ENCODE data around the gene ATP2A2.

The ATP2A2 gene

DNA sequence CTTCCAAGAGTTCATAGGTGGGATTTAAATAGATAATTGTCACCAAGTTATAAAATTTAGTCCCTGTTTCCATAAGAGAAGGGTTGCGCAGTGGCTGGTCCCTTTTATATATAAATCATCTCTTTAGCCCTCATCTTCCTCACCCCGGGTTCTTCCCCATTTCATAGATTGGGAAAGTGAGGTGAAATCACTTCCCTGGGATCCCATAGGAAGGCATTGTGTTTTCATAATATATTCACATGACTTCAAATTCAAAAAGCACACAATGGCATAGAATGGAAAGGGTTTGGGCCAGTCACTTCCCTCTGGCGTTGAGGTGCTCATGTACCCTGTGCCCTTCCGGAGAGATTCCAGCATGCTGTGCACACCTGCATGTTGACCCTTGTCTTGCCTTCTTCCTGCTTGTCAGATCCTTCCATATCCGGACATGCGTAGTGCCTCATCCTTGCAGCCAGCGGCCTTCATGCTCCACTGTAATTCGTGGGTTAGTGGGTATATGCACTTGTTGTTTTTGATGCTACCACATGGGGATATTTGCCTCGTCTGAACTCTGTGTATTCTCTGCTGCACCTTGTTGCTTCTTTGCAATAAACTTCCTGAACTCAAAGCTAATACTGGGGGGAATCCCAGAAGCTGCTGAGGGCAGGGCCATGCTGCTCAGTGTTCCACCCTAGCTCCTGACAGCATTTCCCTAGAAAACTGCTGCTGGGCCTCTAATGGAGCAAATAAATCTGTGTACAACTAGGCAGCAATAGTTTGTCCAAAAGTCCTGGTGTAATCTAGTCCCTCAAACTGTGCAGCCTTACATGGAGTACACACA is 62.9 kb downstream of the ATP2A2 start:
- DNase-seq: no peak

DNA sequence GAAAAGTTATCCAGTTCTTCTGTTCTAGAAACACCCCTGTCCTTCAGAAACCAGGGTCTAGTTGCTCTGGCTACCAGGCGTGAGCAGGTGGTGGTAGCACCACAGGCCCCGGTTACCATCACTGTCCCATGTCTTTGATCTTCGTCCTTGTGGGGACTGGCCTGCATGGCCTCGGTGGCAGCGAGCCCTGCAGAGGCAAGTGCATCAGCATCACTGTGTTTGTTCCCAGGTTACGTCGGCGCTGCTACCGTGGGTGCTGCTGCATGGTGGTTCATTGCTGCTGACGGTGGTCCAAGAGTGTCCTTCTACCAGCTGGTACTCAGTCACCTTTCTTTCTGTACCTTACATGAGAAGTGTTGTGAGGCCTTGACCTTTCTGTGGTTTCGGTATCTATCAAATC is 63.6 kb downstream of the ATP2A2 start:
- DNase-seq: no peak

DNA sequence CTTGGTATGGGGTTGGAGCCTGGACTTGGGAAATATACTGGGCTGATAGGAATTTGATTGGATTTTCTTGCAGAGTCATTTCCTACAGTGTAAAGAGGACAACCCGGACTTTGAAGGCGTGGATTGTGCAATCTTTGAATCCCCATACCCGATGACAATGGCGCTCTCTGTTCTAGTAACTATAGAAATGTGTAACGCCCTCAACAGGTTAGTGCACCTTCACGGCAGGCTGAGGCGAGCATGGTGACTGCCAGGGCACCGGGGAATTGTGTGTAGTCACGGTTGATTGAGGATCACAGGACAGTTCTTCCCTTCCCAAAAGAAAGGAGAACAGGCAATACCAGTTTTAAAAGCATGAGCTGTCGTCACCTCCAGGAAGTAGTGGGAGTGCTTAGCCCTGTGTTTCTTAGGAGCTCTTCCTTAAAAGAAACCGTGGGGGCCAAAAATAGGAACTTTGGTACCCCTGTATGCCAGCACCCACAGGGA is 64.2 kb downstream of the ATP2A2 start:
- no peak for DNase-seq

DNA sequence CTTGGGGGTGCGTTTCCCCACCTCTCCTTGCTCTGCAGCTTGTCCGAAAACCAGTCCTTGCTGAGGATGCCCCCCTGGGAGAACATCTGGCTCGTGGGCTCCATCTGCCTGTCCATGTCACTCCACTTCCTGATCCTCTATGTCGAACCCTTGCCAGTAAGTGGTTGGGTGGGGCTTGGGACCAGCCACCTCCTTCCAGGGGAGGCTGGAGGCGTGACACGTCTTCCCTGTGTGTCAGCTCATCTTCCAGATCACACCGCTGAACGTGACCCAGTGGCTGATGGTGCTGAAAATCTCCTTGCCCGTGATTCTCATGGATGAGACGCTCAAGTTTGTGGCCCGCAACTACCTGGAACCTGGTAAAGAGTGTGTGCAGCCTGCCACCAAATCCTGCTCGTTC is 64.9 kb downstream of the ATP2A2 start:
- no peak for DNase-seq

DNA sequence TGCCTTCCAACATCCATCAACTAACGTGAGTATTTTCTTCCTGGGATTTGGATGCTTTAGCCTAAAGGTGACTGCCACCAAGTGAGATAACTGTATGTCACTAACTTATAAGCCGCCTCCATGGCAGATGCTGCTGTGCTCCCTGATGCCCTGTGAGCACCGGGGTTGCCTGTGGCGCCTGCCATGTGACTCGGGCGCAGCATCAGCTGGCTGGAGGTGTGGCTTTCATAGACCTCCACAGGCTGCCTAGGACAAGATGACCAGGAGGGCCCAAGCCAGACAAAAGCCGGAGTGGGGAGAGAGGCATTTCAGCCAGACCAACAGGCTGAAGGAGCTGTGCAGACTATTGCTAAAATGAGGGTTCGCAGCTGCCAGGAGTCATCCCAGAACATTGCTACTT is 66.7 kb downstream of the ATP2A2 start:
- no peak for DNase-seq

DNA sequence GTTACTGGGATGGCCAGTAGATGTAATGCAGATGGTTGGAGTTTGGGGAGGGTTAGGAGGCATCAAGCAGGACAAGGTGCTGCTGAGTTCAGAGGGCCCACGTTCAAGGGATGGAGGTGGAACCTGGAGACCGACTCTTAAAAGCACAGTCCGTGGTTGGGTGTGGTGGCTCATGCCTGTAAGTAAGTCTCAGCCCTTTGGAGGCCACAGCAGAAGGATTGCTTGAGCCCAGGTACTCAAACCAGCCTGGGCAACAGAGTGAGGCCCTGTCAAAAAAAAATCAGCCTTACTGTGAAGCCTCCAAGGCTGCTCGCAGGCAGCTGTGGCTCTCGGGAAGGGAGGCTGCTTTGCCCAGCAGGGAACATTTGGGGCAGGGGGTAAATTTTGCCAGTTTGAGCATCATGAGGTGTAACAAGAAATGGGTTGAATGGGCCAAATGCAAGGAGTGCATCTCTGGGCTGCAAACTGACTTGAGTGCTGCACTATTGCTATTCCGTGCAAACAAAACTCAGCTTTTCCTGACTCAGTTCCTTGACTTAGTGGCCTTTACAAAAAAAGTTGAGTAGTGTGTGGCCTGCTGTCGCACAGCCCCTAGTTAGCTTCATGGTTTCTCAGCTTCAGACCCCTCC is 67.5 kb downstream of the ATP2A2 start:
- DNase-seq: no peak

DNA sequence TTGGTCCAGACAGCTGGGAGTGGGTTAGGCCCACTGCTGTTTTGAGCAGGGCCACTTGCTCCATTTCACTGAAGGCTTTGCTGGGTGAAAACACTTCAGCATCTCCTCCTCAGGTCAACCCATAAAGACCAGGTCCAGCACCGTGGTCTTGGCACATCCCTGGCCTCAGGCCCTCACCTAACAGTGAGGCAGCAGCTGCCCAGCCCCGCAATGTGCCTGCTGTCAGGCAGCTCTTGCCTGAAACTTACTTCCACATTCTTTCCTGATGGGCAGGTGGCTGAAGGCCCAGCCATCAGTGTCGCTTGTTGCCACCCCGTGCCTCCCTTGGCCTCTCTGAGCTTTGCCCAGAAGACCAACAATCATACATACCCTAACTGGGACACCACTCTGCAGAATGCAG is 68.0 kb downstream of the ATP2A2 start:
- no peak for DNase-seq

DNA sequence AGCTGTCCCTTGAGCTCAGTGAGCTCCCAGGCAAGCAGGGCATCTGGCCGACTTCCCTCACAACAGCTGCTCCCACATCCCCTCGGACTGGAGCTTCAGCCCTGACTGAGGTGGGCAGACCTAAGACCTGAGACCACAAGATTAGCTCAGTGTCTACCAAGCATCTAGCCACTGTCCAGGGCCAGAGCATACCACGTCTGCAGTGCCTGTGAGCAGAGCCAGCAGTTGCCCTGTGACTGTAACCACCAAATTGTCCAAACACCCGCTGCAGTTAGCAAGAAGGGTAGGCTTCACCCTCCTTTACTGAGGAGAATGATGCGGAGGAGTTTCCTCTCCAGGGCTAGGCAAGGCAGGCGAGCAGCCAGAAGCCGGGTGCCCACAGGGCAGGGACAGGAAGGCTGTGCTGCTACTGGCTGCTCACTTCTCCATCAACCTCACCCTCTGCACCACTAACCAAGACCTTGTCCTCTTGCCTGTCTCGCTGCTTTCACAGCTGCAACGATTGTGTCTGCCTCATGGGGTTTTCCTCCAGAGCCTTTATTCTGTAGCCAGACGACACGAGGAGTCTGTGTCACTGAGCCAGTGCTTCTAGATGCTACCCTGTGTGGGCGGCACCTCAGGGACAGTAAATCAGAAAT is 68.6 kb downstream of the ATP2A2 start:
- DNase-seq: peak; percentile 57

DNA sequence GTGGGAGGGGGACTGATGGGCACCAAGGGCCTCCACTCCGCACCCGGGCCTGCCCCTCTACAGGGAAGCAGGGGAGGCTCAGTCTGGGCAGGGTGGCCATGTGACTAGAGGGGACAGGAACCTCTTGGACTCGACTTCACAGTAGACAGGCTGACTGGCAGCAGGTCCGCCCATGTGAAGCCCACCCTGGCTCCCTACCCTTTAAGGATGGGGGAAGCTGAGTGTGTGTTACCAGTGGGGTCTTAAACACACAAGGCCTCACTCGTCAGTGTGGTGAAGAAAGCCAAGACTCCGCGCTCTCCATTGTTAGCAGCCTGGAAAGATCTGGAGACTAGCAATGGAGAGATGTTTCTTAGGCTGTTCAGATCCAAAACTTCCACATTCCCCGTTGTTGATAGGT is 70.1 kb downstream of the ATP2A2 start:
- no peak for DNase-seq

DNA sequence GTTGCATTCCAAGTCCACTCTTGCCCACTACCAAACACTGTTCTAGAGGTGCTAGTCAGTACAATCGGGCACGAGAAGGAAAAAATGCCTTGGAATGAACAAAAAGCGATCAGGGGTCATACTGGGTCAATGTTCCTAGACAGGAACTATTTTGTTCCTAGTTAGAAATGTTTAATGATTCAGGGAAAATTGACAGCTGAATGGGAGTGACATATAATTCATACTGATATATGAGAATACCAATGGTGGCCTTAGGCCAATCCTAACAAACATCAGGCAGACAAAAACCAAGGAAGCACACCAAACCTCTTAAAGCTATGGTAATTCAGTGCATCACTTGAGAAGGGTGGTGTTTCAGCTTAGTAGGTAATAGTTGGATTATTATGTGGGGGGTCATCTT is 71.4 kb downstream of the ATP2A2 start:
- no peak for DNase-seq

DNA sequence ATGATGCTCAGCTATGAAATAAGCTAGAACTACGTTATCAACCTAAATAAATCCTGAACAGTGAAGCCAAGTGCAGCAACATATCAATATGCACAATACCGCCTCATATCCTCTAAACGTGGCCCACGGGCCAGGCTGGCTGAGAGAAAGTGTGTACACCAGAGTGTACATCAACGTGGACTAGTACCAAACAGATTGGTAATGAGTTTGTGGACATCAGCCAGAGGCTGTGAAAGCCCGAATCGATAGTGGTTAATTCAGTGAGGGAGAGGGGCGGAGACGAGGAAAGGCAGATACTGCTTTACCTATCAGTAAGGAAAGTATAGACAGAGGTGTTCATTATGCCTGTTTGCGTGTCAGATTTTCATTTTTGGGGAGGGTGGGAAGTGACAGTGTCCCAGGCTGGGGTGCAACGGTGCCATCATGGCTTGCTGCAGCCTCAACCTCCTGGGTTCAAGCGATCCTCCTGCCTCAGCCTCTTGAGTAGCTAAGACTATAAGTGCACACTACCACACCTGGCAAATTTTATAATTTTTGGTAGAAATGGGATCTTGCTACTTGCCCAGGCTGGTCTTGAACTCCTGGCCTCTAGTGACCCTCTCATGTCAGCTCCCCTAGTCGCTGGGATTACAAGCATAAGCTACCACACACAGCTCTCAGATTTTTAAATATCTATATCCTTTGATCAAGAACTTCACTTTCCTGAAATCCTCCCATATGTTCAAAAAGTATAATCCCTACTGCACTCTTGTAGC is 72.3 kb downstream of the ATP2A2 start:
- DNase-seq: no peak

DNA sequence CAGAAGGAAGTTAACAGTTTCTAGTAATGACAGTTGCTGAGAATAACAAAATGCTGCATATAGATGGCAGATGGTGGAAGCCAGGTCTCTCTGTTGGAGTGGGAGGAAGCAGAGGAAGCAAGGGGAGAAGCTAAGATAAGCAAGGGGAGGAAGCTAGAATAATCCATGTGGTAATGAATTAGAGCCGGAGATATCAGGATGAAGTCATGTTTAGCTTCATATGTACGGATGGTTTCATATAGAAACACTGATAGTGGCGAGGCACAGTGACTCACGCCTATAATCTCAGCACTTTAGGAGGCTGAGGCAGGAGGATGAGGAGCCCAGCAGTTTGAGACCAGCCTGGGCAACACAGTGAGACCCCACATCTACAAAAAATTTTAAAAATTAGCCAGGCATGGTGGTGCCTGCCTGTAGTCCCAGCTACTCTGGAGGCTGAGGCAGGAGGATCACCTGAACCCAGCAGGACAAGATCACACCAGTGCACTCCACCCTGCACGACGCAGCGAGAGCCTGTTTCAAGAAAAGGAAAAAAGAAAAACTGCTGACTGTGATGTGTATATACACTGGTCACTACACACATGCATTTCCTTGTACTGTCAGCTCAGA is 73.2 kb downstream of the ATP2A2 start:
- DNase-seq: peak; percentile 90

DNA sequence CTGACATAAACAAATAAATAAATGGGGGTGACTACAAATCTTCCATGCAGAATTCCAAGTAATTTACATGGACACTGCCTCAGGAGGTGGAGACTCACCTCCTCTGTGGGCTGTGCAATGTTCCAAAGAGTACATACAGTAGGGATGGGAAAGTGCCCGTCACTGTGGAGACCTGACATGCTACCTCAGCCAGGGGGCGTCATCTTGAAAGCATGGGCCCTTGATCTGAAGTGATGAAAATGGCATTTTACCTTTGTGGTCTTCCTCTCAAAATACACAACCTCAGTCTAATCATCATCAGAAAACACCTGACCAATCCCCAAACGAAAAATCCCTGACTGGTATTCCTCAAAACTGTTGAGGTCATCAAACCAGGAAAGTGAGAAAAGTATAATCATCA is 74.0 kb downstream of the ATP2A2 start:
- peak; percentile 68 for DNase-seq

DNA sequence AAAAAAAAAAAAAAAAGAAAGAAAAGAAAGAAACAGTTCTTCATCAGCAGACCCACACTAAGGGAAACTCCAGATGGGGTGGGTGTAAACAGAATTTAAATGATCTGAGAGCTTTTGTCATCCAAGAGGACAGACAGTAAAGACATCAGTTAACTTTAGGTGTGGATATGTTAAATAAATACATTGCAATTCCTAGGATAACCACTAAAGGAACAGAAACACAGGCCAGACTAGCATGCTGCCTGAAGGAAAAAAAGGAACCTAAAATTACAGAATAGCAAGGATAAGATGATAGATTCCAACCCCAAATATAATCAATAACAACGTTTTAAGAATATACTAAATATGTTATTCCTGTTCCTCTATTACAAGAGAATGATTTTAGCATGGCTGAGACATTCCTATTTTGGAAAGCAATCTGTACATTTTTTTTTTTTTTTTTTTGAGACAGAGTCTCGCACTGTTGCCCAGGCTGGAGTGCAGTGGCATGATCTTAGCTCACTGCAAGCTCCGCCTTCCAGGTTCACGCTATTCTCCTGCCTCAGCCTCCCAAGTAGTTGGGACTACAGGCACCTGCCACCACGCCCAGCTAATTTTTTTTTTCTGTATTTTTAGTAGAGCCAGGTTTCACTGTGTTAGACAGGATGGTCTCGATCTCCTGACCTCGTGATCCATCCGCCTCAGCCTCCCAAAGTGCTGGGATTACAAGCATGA is 77.5 kb downstream of the ATP2A2 start:
- DNase-seq: peak; percentile 56

DNA sequence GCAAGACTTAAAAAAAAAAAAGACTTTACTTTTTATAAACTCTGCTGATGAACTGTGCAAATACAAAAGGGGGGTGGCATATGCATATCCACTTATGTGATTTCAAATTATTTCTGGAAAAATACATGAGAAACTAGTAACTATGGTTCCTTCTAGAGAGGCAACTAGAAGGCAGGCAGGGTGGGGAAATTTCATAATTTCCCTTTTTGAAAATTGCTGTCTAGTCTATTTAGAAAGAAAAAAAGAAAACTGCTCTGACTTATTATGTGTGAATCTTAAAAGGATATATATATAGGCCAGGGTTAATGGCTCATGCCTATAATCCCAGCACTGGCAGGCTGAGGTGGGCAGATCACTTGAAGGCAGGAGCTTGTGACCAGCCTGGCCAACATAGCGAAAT is 80.2 kb downstream of the ATP2A2 start:
- DNase-seq: no peak

DNA sequence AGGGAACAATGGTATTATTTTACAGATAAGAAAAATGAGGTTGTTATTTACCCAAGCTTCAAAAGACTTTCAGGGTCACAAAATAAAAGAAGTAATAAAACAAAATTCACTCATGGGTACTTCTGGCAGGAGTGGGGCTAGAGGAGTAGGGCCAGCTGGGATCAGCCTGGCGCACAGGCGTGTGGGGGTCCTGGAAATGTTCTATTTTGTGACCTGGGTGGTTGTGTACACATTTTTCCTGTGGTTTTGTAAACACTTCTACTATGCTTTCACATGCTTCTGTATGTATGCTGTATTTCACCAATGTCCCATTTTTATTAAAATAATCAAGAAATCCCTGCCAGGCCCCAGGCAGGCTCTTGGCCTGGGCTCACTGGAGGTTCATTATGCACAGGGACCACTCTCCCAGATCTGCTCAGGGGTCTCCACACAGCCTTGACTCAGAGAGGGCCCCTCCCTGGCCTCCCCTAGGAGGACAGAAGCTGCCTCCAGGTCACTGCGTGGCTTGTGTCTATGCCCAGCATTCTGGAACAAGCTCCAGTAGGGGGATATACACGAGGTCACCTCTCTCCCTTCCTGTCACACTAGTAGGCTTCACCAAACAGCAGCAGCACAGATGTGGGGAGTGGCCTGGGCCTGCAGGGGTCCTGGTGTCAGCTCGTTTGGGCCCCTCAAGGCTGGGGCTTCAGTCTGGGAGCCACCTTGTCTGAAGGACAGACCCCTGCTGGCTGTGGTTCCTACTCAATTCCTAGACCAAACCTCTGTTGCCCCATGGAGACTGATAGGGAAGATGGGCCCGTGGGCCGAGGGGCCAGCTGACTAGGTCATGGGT is 84.7 kb downstream of the ATP2A2 start:
- DNase-seq: no peak

DNA sequence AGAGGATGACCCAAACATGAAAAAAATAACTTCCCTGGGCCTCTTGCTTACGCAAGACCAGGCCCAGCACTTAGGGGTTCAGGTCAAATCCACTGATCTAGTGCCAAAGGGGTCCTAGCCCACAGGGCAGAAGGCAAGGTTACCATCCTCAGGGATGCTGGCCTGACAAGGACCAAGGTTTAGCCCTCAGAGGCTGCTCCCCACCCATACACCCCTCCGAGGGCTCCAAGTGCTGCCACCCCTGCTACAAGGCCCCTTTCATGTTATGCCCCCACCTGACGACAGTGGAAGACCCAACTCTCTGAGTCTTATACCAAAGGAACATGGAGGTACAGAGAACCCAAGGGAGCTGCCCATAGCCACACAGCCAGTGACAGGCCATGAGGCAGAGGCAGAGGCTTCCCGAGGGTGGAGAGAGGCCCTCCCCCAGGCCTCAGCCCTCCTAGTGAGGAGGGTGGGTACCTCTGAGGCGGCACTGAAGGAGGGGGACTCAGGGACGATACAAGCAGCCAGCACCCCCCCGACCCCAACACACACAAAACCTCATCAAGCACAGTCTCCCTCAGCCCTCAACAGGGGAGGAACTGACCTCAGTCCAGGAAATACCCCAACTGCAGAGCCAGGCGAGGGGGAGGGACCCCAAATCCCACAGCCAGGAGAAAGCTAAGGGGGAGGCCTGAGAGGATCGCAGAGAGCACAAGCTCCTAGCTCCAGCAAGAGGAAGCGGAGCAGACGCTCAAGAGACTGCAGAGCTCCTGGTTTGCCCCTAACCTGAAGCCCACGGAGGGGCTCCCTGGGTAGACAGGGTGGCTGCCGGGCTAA is 85.5 kb downstream of the ATP2A2 start:
- DNase-seq: no peak

DNA sequence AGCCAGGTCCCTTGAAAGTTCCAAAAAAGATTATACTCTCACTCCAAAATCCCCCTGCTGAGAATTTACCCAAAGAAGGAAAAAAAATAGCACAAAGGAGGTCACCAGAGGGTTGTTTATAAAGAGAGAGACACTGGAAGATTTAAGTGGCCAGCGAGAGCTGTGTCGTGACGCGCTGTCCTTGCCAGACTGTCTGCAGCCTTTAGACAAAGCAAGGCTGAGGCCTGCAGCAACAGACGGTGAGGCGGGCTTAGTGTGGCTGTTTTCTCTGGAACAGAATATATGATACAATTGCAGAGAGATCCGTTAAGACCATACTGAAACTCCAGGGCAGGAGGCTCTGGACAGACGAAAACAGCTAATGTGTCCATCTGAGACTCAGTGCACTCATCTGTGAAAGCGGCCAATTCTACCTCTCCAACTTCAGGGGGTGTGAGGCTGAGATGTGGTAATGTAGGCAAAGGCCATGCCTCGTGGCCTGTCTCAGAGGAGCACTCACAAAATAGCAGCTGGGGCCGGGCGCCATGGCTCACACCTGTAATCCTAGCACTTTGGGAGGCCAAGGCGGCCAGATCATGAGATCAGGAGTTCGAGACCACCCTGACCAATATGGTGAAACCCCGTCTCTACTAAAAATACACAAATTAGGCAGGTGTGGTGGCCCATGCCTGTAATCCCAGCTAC is 86.3 kb downstream of the ATP2A2 start:
- DNase-seq: no peak

DNA sequence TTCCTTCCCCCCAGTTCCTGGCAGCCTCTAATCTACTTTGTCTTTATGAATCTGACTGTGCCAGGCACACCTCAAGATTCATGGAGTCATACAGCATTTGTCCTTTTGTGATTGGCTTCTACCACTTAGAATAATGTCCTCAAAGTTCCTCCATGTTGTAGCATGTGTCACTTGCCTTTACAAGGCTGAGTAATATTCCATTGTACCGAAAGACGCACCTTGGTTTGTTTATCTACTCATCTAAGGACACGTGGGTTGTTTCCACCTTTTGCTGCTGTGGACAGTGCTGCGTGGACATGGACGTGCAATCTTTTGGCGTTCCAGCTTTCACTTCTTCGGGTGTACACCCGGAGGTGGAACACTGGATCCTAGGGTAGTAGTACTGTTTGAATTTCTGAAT is 88.9 kb downstream of the ATP2A2 start:
- no peak for DNase-seq

DNA sequence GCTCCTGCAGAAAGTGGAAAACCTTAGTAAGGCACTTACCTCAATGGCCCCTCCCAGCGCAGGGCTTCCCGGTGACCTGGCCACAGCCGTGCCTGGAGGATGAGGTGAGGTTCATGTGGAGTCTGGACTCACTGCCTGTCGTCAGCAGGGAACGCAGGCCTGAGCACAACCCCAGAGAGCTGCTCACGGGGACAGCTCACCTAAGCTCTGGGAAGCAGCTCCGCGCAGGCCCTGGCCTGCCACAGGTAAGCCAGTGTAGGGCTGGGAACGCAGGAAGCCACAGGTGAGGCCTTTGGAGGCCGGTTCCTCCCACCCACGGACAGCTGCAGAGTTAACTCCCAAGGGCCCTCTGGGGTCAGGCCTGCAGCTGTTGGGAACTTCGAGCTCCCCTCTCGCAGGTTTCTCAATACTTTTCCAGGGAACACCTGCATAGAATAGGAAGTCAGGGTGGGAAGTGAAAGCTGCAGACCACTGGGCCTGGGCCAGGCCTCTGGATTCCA is 89.7 kb downstream of the ATP2A2 start:
- no peak for DNase-seq
